Astrocyte (in vitro differentiated cells and primary cell): Measurements from ENCODE around the gene G3BP1. TPM values are rescaled to one million over a fixed set of nuclear protein-coding genes. Genes with fewer than 3 reads are reported as not detected.

ENCODE experiments used
- DNase-seq: peaks from one replicate; pipeline ENCODE4 v3.0.0-alpha.2; 2010; ENCODE audit warnings: low read depth
- FAIRE-seq: peaks from 2 replicates; lab custom pipeline; 2011; peaks lifted over from hg19 to GRCh38; lab: Jason Lieb, UNC
- H2AFZ ChIP-seq: 2 replicates; pipeline ENCODE4 v1.6.0; 2012; ENCODE audit warnings: low read depth, low read length, inconsistent platforms
- H3K27ac ChIP-seq: 2 replicates; pipeline ENCODE4 v1.5.1; 2011; ENCODE audit warnings: low read depth, low read length, inconsistent platforms
- H3K27me3 ChIP-seq: 2 replicates; pipeline ENCODE4 v1.6.0; 2011; ENCODE audit warnings: low read length, inconsistent platforms; ENCODE audit not compliant: insufficient read depth
- H3K36me3 ChIP-seq: 2 replicates; pipeline ENCODE4 v1.5.1; 2011; ENCODE audit warnings: low read length, inconsistent platforms; ENCODE audit not compliant: insufficient read depth
- H3K4me1 ChIP-seq: 2 replicates; pipeline ENCODE4 v1.5.1; 2011; ENCODE audit warnings: low read length, inconsistent platforms; ENCODE audit not compliant: insufficient read depth
- H3K4me2 ChIP-seq: 2 replicates; pipeline ENCODE4 v1.6.0; 2012; ENCODE audit warnings: low read length, inconsistent platforms
- H3K4me3 ChIP-seq: 2 replicates; pipeline ENCODE4 v1.5.1; 2011; ENCODE audit warnings: low read depth, mild to moderate bottlenecking, low read length, inconsistent platforms; ENCODE audit not compliant: insufficient read depth
- H3K79me2 ChIP-seq: 2 replicates; pipeline ENCODE4 v1.6.0; 2012; ENCODE audit warnings: mild to moderate bottlenecking, low read length, inconsistent platforms; ENCODE audit not compliant: insufficient read depth
- H3K9ac ChIP-seq: 2 replicates; pipeline ENCODE4 v1.6.0; 2012; ENCODE audit warnings: mild to moderate bottlenecking, low read length, inconsistent platforms
- H3K9me3 ChIP-seq: 2 replicates; pipeline ENCODE4 v1.5.1; 2012; ENCODE audit warnings: low read depth, mild to moderate bottlenecking, low read length, inconsistent platforms; ENCODE audit not compliant: insufficient read depth
- H4K20me1 ChIP-seq: 2 replicates; pipeline ENCODE4 v1.6.0; 2012; ENCODE audit warnings: low read length, inconsistent platforms; ENCODE audit not compliant: insufficient read depth
- H3K27ac Mint-ChIP-seq: one replicate; pipeline ENCODE4 v1.8.0; 2021; ENCODE audit warnings: mild to moderate bottlenecking, mixed read lengths; ENCODE audit not compliant: unreplicated experiment
- H3K27me3 Mint-ChIP-seq: one replicate; pipeline ENCODE4 v1.8.0; 2021; ENCODE audit warnings: low read depth, mixed read lengths; ENCODE audit not compliant: unreplicated experiment
- H3K36me3 Mint-ChIP-seq: one replicate; pipeline ENCODE4 v1.8.0; 2021; ENCODE audit warnings: low read depth, mixed read lengths; ENCODE audit not compliant: unreplicated experiment
- H3K4me1 Mint-ChIP-seq: one replicate; pipeline ENCODE4 v1.8.0; 2021; ENCODE audit warnings: low read depth, mixed read lengths; ENCODE audit not compliant: unreplicated experiment
- H3K4me3 Mint-ChIP-seq: one replicate; pipeline ENCODE4 v1.8.0; 2021; ENCODE audit warnings: mild to moderate bottlenecking, moderate library complexity, mixed read lengths; ENCODE audit not compliant: unreplicated experiment
- H3K9me3 Mint-ChIP-seq: one replicate; pipeline ENCODE4 v1.8.0; 2021; ENCODE audit warnings: mild to moderate bottlenecking, mixed read lengths; ENCODE audit not compliant: unreplicated experiment
- CTCF ChIP-seq: IDR thresholded peaks from 2 replicates; pipeline ENCODE4 v1.5.1; 2011; ENCODE audit warnings: low read depth, mild to moderate bottlenecking, inconsistent platforms, low read length, moderate library complexity; ENCODE audit not compliant: insufficient read depth
- EZH2 ChIP-seq: IDR thresholded peaks from 2 replicates; pipeline ENCODE4 v1.6.1; 2012; ENCODE audit warnings: mild to moderate bottlenecking, low read length, inconsistent platforms; ENCODE audit not compliant: insufficient read depth
- total RNA-seq: library from RNA; stranded (reverse); gene quantifications from 2 replicates; pipeline ENCODE4 v1.2.1, GENCODE V29; 2021

Gene G3BP1
- total RNA-seq, 1 donor from 2014 or later, result 246 TPM

GRCh38 chr5:151773951-151774350 is 2.2 kb downstream of the G3BP1 start:
- peak; percentile 14 for DNase-seq
- Mint-ChIP-seq H3K27me3 (no peaks in the 10 kb centered on the region), H3K36me3 (peaks cover under 1% of the 10 kb centered on the region), H3K9me3 (no peaks in the 10 kb centered on the region), H3K4me3 (peak overlapping the region; percentile 93), H3K4me1 (peaks cover 24% of the 10 kb centered on the region), H3K27ac (no peak overlapping the region)
- H3K4me2 ChIP-seq, result peak overlapping the region; percentile 91
- no peak overlapping the region for H2AFZ ChIP-seq
- H4K20me1 ChIP-seq, result peaks cover 68% of the 10 kb centered on the region
- H3K27ac ChIP-seq, result peak overlapping the region; percentile 6
- H3K4me1 ChIP-seq, result peaks cover 24% of the 10 kb centered on the region
- FAIRE-seq, result no peak
- H3K79me2 ChIP-seq, result peaks cover 69% of the 10 kb centered on the region
- no peak for TF ChIP-seq CTCF
- TF ChIP-seq EZH2, result no peak
- H3K27me3 ChIP-seq, result no peaks in the 10 kb centered on the region
- peaks cover 8% of the 10 kb centered on the region for H3K36me3 ChIP-seq
- H3K9me3 ChIP-seq, result no peaks in the 10 kb centered on the region
- peak overlapping the region; percentile 93 for H3K9ac ChIP-seq
- H3K4me3 ChIP-seq, result peak overlapping the region; percentile 97

GRCh38 chr5:151775025-151775606 is 3.4 kb downstream of the G3BP1 start:
- Histone ChIP-seq H2AFZ (no peak overlapping the region), H3K9me3 (no peaks in the 10 kb centered on the region), H3K27me3 (no peaks in the 10 kb centered on the region), H3K9ac (peak overlapping the region; percentile 93), H3K36me3 (peaks cover 8% of the 10 kb centered on the region), H3K79me2 (peaks cover 81% of the 10 kb centered on the region), H3K4me3 (peak overlapping the region; percentile 97), H3K4me2 (peak overlapping the region; percentile 91), H4K20me1 (peaks cover 80% of the 10 kb centered on the region), H3K27ac (no peak overlapping the region), H3K4me1 (peaks cover 22% of the 10 kb centered on the region)
- H3K27ac Mint-ChIP-seq, result no peak overlapping the region
- no peak for TF ChIP-seq EZH2
- no peak for TF ChIP-seq CTCF
- H3K27me3 Mint-ChIP-seq, result no peaks in the 10 kb centered on the region
- FAIRE-seq, result no peak
- peak overlapping the region; percentile 93 for H3K4me3 Mint-ChIP-seq
- no peaks in the 10 kb centered on the region for H3K9me3 Mint-ChIP-seq
- H3K4me1 Mint-ChIP-seq, result peaks cover 31% of the 10 kb centered on the region
- peaks cover 3% of the 10 kb centered on the region for H3K36me3 Mint-ChIP-seq
- no peak for DNase-seq

- FAIRE-seq, result no peak
Observed at GRCh38 chr5:151779531-151780125, 7.9 kb downstream of the G3BP1 start.

More at GRCh38 chr5:151779531-151780125, 7.9 kb downstream of the G3BP1 start:
- Histone ChIP-seq H3K27me3 (no peaks in the 10 kb centered on the region), H3K36me3 (peaks cover 8% of the 10 kb centered on the region), H3K4me1 (peaks cover 5% of the 10 kb centered on the region), H3K9ac (no peak overlapping the region), H2AFZ (no peak overlapping the region), H3K4me2 (no peak overlapping the region), H3K27ac (no peak overlapping the region), H4K20me1 (peaks cover 98% of the 10 kb centered on the region), H3K79me2 (peaks cover 100% of the 10 kb centered on the region), H3K9me3 (no peaks in the 10 kb centered on the region), H3K4me3 (no peak overlapping the region)
- peak overlapping the region; percentile 1 for H3K4me3 Mint-ChIP-seq
- H3K4me1 Mint-ChIP-seq, result peaks cover 43% of the 10 kb centered on the region
- no peaks in the 10 kb centered on the region for H3K9me3 Mint-ChIP-seq
- peaks cover 3% of the 10 kb centered on the region for H3K36me3 Mint-ChIP-seq
- no peaks in the 10 kb centered on the region for H3K27me3 Mint-ChIP-seq
- H3K27ac Mint-ChIP-seq, result no peak overlapping the region
- no peak for DNase-seq
- TF ChIP-seq CTCF (no peak), EZH2 (no peak)
